Prostate gland (tissue), 2 donors: Measurements from ENCODE around the gene ABCC4.

Experiments used
- CTCF ChIP-seq, 4 experiments: fragments of 200-600 bp in 2 of 4; fragments of 450-650 bp in 2 of 4; sonication (generic) in 2 of 4; IDR thresholded peaks; 1 replicate in 3 of 4; 2 replicates in 1 of 4; pipeline ENCODE4 v1.5.1; 2016 to 2019; ENCODE audit warnings: antibody characterized with exemption in 4 of 4, mild to moderate bottlenecking in 2 of 4, moderate library complexity in 2 of 4
- POLR2A ChIP-seq: fragments of 450-650 bp; IDR thresholded peaks from one replicate; pipeline ENCODE4 v1.6.1; 2016; ENCODE audit warnings: antibody characterized with exemption, mild to moderate bottlenecking

GRCh38 chr13:95073747-95074311 lies 227.4 kb downstream of the ABCC4 start:
- TF ChIP-seq CTCF (IDR thresholded peaks at IDR 0.05) (no peak), POLR2A (no peak)
